GM12865 (cell line): ENCODE data around the gene CD300LB.

Experiments
- DNase-seq: peaks from one replicate; pipeline ENCODE4 v3.0.0; 2010; ENCODE audit warnings: low read depth
- H3K4me3 ChIP-seq: 2 replicates; pipeline ENCODE4 v1.5.1; 2011; ENCODE audit warnings: mild to moderate bottlenecking, low read depth, low read length, control low read depth
- CTCF ChIP-seq: IDR thresholded peaks from 2 replicates; pipeline ENCODE4 v1.5.1; 2011; ENCODE audit warnings: low read length, control low read depth, low read depth, inconsistent platforms; ENCODE audit not compliant: insufficient read depth; ENCODE audit errors: missing control alignments

Gene CD300LB

GRCh38 chr17:74543891-74544760 lies 12.9 kb upstream of the CD300LB start:
- H3K4me3 ChIP-seq: no peak overlapping the region
- no peak for TF ChIP-seq CTCF
- no peak for DNase-seq

- no peak overlapping the region for H3K4me3 ChIP-seq
- no peak for TF ChIP-seq CTCF
- no peak for DNase-seq
Observed at GRCh38 chr17:74543406-74543805, 12.1 kb upstream of the CD300LB start.

GRCh38 chr17:74542727-74543383 lies 11.6 kb upstream of the CD300LB start:
- no peak overlapping the region for H3K4me3 ChIP-seq
- TF ChIP-seq CTCF: no peak
- DNase-seq: no peak

GRCh38 chr17:74542166-74542565 lies 10.9 kb upstream of the CD300LB start:
- DNase-seq: no peak

GRCh38 chr17:74541176-74542111 lies 10.2 kb upstream of the CD300LB start:
- no peak for TF ChIP-seq CTCF
- no peak for DNase-seq
- no peak overlapping the region for H3K4me3 ChIP-seq

More at GRCh38 chr17:74542166-74542565, 10.9 kb upstream of the CD300LB start:
- TF ChIP-seq CTCF: no peak
- no peak overlapping the region for H3K4me3 ChIP-seq

GRCh38 chr17:74539281-74539820 lies 8.1 kb upstream of the CD300LB start:
- no peak for TF ChIP-seq CTCF
- DNase-seq: no peak
- H3K4me3 ChIP-seq: no peak overlapping the region
